ENCODE data around the gene SH3YL1.

The SH3YL1 gene

GRCh38 chr2:246489-247144 lies 17.2 kb downstream of the SH3YL1 start:
- Histone ChIP-seq H3K9me3 (ENCODE audit: control insufficient read depth in 1 of 2, low read length in 2 of 2) (no peaks in the 10 kb centered on the region), H3K27me3 (ENCODE audit: control insufficient read depth in 1 of 2, insufficient read depth in 2 of 2, low read length in 2 of 2) (no peaks in the 10 kb centered on the region), H3K27ac (ENCODE audit: low read depth, low read length) (no peak overlapping the region), H3K4me3 (ENCODE audit: low read depth in 1 of 2, low read length in 2 of 2) (no peak overlapping the region), H3K4me1 (ENCODE audit: control insufficient read depth in 1 of 2, insufficient read depth in 2 of 2, low read length in 2 of 2) (no peaks in the 10 kb centered on the region), H3K9ac (ENCODE audit: low read depth in 1 of 2, low read length in 2 of 2) (no peak overlapping the region), H3K36me3 (ENCODE audit: control insufficient read depth in 1 of 2, insufficient read depth in 2 of 2, low read length in 2 of 2) (peaks cover 19 to 30% of the 10 kb centered on the region in 2 donors)

DNA sequence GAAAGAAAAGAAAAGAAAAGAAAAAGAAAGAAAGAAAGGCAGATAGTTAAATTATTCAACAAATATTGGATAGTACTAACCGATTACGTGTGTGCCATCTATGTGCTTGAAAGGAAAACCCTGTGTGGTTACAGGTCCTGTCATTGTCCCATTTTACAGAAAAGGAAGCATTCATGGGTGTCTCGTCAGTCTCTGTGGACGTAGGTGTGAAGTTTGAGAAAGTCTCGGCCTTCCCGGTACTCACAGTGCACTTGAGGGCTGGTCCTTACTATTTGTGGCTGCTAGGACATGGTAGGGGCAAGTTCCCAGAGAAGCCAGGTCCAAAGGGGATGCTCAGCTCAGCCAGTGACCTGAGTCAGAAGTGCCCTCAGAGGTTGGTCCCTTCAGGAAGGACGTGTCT lies 19.3 kb downstream of the SH3YL1 start:
- Histone ChIP-seq H3K9ac (ENCODE audit: low read depth in 1 of 2, low read length in 2 of 2) (no peak overlapping the region), H3K36me3 (ENCODE audit: control insufficient read depth in 1 of 2, insufficient read depth in 2 of 2, low read length in 2 of 2) (peaks cover 16 to 38% of the 10 kb centered on the region in 2 donors), H3K27me3 (ENCODE audit: control insufficient read depth in 1 of 2, insufficient read depth in 2 of 2, low read length in 2 of 2) (no peaks in the 10 kb centered on the region), H3K27ac (ENCODE audit: low read depth, low read length) (no peak overlapping the region), H3K9me3 (ENCODE audit: control insufficient read depth in 1 of 2, low read length in 2 of 2) (no peaks in the 10 kb centered on the region), H3K4me1 (ENCODE audit: control insufficient read depth in 1 of 2, insufficient read depth in 2 of 2, low read length in 2 of 2) (no peaks in the 10 kb centered on the region), H3K4me3 (ENCODE audit: low read depth in 1 of 2, low read length in 2 of 2) (no peak overlapping the region)

- Histone ChIP-seq H3K9ac (ENCODE audit: low read depth in 1 of 2, low read length in 2 of 2) (no peak overlapping the region), H3K4me1 (ENCODE audit: control insufficient read depth in 1 of 2, insufficient read depth in 2 of 2, low read length in 2 of 2) (no peaks in the 10 kb centered on the region)
These were observed 25.0 kb downstream of the SH3YL1 start for GRCh38 chr2:238869-239268.

GRCh38 chr2:238431-238830 lies 25.4 kb downstream of the SH3YL1 start:
- Histone ChIP-seq H3K36me3 (ENCODE audit: control insufficient read depth in 1 of 2, insufficient read depth in 2 of 2, low read length in 2 of 2) (peaks cover 8 to 18% of the 10 kb centered on the region in 2 donors), H3K27ac (ENCODE audit: low read depth, low read length) (no peak overlapping the region)

More at GRCh38 chr2:238869-239268, 25.0 kb downstream of the SH3YL1 start:
- no peak overlapping the region for H3K4me3 ChIP-seq (ENCODE audit: low read depth in 1 of 2, low read length in 2 of 2)
- H3K9me3 ChIP-seq (ENCODE audit: control insufficient read depth in 1 of 2, low read length in 2 of 2): no peaks in the 10 kb centered on the region
- no peaks in the 10 kb centered on the region for H3K27me3 ChIP-seq (ENCODE audit: control insufficient read depth in 1 of 2, insufficient read depth in 2 of 2, low read length in 2 of 2)
- H3K27ac ChIP-seq (ENCODE audit: low read depth, low read length): no peak overlapping the region
- peaks cover 10 to 23% of the 10 kb centered on the region in 2 donors for H3K36me3 ChIP-seq (ENCODE audit: control insufficient read depth in 1 of 2, insufficient read depth in 2 of 2, low read length in 2 of 2)

GRCh38 chr2:237878-238277 lies 26.0 kb downstream of the SH3YL1 start:
- no peaks in the 10 kb centered on the region for H3K9me3 ChIP-seq (ENCODE audit: control insufficient read depth in 1 of 2, low read length in 2 of 2)
- H3K27me3 ChIP-seq (ENCODE audit: control insufficient read depth in 1 of 2, insufficient read depth in 2 of 2, low read length in 2 of 2): no peaks in the 10 kb centered on the region
- H3K27ac ChIP-seq (ENCODE audit: low read depth, low read length): no peak overlapping the region
- no peak overlapping the region for H3K4me3 ChIP-seq (ENCODE audit: low read depth in 1 of 2, low read length in 2 of 2)
- no peak overlapping the region for H3K9ac ChIP-seq (ENCODE audit: low read depth in 1 of 2, low read length in 2 of 2)
- no peaks in the 10 kb centered on the region for H3K4me1 ChIP-seq (ENCODE audit: control insufficient read depth in 1 of 2, insufficient read depth in 2 of 2, low read length in 2 of 2)
- H3K36me3 ChIP-seq (ENCODE audit: control insufficient read depth in 1 of 2, insufficient read depth in 2 of 2, low read length in 2 of 2): peaks cover 12 to 16% of the 10 kb centered on the region in 2 donors

More at GRCh38 chr2:238431-238830, 25.4 kb downstream of the SH3YL1 start:
- H3K27me3 ChIP-seq (ENCODE audit: control insufficient read depth in 1 of 2, insufficient read depth in 2 of 2, low read length in 2 of 2): no peaks in the 10 kb centered on the region
- H3K4me1 ChIP-seq (ENCODE audit: control insufficient read depth in 1 of 2, insufficient read depth in 2 of 2, low read length in 2 of 2): no peaks in the 10 kb centered on the region
- H3K9ac ChIP-seq (ENCODE audit: low read depth in 1 of 2, low read length in 2 of 2): no peak overlapping the region
- H3K9me3 ChIP-seq (ENCODE audit: control insufficient read depth in 1 of 2, low read length in 2 of 2): no peaks in the 10 kb centered on the region
- no peak overlapping the region for H3K4me3 ChIP-seq (ENCODE audit: low read depth in 1 of 2, low read length in 2 of 2)

DNA sequence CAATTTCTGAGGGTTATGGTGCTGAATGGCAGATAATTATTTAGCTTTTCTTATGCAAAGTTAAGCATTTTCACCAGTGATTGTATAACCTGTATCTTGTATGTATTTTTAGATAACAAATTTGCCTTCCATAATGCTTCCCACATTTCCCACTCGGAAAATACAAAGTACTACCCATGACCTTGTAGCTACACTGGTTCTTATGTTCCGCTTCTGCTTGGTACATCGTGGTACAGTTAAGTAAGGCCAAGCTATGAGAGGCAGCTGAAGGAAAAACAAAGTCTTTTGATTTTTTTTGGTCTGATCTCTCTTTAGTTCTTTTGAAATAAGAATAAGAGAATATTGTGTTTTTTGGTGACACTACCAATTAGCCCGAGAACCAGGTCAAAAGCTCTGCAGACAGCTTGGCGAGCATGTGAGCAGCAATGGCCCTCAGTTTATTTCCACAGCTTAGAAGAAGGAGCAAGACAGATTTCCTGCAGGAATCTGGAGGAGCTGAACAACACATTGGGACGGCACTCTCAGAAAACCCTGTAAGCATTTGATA lies 26.8 kb downstream of the SH3YL1 start:
- peaks cover 12% of the 10 kb centered on the region in 2 donors for H3K36me3 ChIP-seq (ENCODE audit: control insufficient read depth in 1 of 2, insufficient read depth in 2 of 2, low read length in 2 of 2)
- H3K27ac ChIP-seq (ENCODE audit: low read depth, low read length): no peak overlapping the region
- no peaks in the 10 kb centered on the region for H3K27me3 ChIP-seq (ENCODE audit: control insufficient read depth in 1 of 2, insufficient read depth in 2 of 2, low read length in 2 of 2)
- no peak overlapping the region for H3K9ac ChIP-seq (ENCODE audit: low read depth in 1 of 2, low read length in 2 of 2)
- H3K4me3 ChIP-seq (ENCODE audit: low read depth in 1 of 2, low read length in 2 of 2): no peak overlapping the region
- H3K4me1 ChIP-seq (ENCODE audit: control insufficient read depth in 1 of 2, insufficient read depth in 2 of 2, low read length in 2 of 2): no peaks in the 10 kb centered on the region
- no peaks in the 10 kb centered on the region for H3K9me3 ChIP-seq (ENCODE audit: control insufficient read depth in 1 of 2, low read length in 2 of 2)

DNA sequence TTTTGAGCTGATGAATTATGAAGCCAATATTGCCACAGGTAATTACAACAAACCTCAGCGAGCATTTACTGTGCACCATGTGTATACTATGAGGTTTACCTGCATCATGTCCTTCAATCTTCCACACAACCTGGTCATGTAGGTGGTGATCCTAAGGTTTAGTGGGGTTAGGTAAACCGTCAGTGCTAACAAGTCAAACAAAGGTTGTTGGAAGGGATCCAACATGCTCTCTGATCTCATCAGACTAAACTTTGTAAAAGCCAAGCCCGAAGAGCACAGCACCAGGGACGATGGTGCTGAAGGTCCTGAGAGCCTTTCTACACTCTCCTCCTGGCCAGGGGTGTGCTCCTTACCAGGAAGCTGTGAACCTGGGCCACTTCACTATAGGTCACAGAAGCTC lies 29.4 kb downstream of the SH3YL1 start:
- Histone ChIP-seq H3K4me3 (ENCODE audit: low read depth in 1 of 2, low read length in 2 of 2) (no peak overlapping the region), H3K9me3 (ENCODE audit: control insufficient read depth in 1 of 2, low read length in 2 of 2) (no peaks in the 10 kb centered on the region), H3K4me1 (ENCODE audit: control insufficient read depth in 1 of 2, insufficient read depth in 2 of 2, low read length in 2 of 2) (no peaks in the 10 kb centered on the region), H3K9ac (ENCODE audit: low read depth in 1 of 2, low read length in 2 of 2) (no peak overlapping the region), H3K27ac (ENCODE audit: low read depth, low read length) (no peak overlapping the region), H3K36me3 (ENCODE audit: control insufficient read depth in 1 of 2, insufficient read depth in 2 of 2, low read length in 2 of 2) (peaks cover 10 to 12% of the 10 kb centered on the region in 2 donors), H3K27me3 (ENCODE audit: control insufficient read depth in 1 of 2, insufficient read depth in 2 of 2, low read length in 2 of 2) (no peaks in the 10 kb centered on the region)

DNA sequence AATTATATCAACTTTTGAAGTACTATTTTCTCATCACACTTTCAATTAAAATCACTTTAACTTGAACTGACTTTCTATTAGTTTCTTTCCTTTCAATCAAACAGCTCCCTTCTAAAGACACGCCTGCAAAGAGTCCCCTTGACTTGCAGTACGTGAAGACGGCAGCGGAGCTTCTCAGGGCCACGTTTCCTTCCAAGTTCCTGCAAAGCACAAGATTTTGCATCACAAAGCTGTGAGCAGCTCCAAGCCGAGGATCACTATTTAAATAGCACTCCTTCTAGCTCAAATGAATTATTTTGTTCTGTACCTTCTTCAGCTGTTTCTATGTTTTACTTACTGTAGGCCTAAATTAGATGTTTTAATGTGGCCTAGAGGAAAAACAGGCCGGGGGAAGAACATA lies 30.8 kb downstream of the SH3YL1 start:
- H3K9me3 ChIP-seq (ENCODE audit: control insufficient read depth in 1 of 2, low read length in 2 of 2): no peaks in the 10 kb centered on the region
- no peaks in the 10 kb centered on the region for H3K4me1 ChIP-seq (ENCODE audit: control insufficient read depth in 1 of 2, insufficient read depth in 2 of 2, low read length in 2 of 2)
- H3K27me3 ChIP-seq (ENCODE audit: control insufficient read depth in 1 of 2, insufficient read depth in 2 of 2, low read length in 2 of 2): no peaks in the 10 kb centered on the region
- peaks cover 12 to 19% of the 10 kb centered on the region in 2 donors for H3K36me3 ChIP-seq (ENCODE audit: control insufficient read depth in 1 of 2, insufficient read depth in 2 of 2, low read length in 2 of 2)
- H3K9ac ChIP-seq (ENCODE audit: low read depth in 1 of 2, low read length in 2 of 2): no peak overlapping the region
- no peak overlapping the region for H3K27ac ChIP-seq (ENCODE audit: low read depth, low read length)
- H3K4me3 ChIP-seq (ENCODE audit: low read depth in 1 of 2, low read length in 2 of 2): no peak overlapping the region

- H3K9ac ChIP-seq (ENCODE audit: low read depth in 1 of 2, low read length in 2 of 2): no peak overlapping the region
- no peak overlapping the region for H3K27ac ChIP-seq (ENCODE audit: low read depth, low read length)
- H3K9me3 ChIP-seq (ENCODE audit: control insufficient read depth in 1 of 2, low read length in 2 of 2): no peaks in the 10 kb centered on the region
- H3K36me3 ChIP-seq (ENCODE audit: control insufficient read depth in 1 of 2, insufficient read depth in 2 of 2, low read length in 2 of 2): peaks cover 20 to 23% of the 10 kb centered on the region in 2 donors
- H3K27me3 ChIP-seq (ENCODE audit: control insufficient read depth in 1 of 2, insufficient read depth in 2 of 2, low read length in 2 of 2): no peaks in the 10 kb centered on the region
- H3K4me1 ChIP-seq (ENCODE audit: control insufficient read depth in 1 of 2, insufficient read depth in 2 of 2, low read length in 2 of 2): no peaks in the 10 kb centered on the region
- no peak overlapping the region for H3K4me3 ChIP-seq (ENCODE audit: low read depth in 1 of 2, low read length in 2 of 2)
These were observed 32.2 kb downstream of the SH3YL1 start for GRCh38 chr2:231521-232185.

DNA sequence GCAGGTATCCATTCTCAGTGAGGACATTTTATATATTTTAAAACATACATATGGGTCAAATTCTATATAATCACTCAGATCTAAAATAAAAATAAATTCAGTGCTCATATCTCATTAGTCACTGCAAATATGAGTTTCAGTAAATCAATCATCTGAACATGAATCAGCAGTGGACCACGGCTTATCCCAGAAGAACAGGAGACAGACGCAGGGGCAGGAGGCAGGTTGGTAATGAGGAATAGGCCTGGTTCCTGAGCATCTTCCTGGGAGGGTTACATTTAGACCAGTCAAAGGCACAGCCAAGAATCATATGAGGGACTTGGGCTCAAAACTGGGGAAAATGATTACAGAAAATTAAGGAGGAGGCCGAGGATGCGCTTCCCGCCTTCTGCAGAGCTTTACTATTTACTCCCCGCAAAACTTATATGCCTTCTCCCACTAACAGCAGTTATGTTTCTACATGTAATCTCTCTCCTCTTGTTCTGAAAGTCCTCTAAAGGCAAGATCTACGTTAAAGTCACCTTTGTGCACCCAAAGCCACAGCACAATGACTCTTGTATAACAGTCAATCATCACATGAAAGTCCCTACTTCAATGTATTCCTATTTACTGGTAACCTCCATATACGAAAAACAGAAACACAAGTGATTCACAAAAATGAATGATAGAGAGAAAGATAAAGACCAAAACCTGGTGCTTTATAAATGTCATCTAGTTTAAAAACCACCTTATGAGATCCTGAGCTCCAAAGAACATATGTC lies 35.1 kb downstream of the SH3YL1 start:
- Histone ChIP-seq H3K4me1 (ENCODE audit: control insufficient read depth in 1 of 2, insufficient read depth in 2 of 2, low read length in 2 of 2) (no peaks in the 10 kb centered on the region), H3K27ac (ENCODE audit: low read depth, low read length) (no peak overlapping the region), H3K36me3 (ENCODE audit: control insufficient read depth in 1 of 2, insufficient read depth in 2 of 2, low read length in 2 of 2) (peaks cover 25 to 36% of the 10 kb centered on the region in 2 donors), H3K27me3 (ENCODE audit: control insufficient read depth in 1 of 2, insufficient read depth in 2 of 2, low read length in 2 of 2) (no peaks in the 10 kb centered on the region), H3K9ac (ENCODE audit: low read depth in 1 of 2, low read length in 2 of 2) (no peak overlapping the region), H3K9me3 (ENCODE audit: control insufficient read depth in 1 of 2, low read length in 2 of 2) (no peaks in the 10 kb centered on the region), H3K4me3 (ENCODE audit: low read depth in 1 of 2, low read length in 2 of 2) (no peak overlapping the region)
